ENCODE measurements around the gene TTLL6.

Gene TTLL6

DNA sequence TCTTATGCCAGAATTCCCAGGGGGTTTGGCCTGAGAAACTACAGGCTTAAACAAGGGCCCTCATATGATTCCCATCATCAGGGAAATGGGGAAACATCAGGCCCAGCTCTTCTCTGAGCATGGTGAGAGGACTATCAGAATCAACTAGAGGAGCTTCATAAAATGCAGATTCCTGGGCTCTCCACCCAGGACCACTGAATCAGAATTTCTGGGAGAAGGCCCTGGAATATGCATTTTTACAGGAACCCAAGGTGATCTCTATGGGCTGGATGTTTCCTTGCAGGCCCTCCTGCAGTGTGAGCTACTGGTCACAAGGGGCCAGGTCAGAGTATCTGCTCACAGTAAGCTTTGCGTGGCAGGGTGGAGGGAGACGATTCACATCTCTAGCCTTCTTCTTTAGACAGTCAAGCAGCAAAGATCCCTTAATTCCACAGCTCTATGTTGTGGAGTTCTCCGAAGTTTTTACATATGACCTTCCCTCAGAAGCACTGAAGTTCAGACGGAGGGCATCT lies 49.7 kb downstream of the TTLL6 start:
- no peak for DNase-seq (ENCODE audit: low read depth)
- TF ChIP-seq, protein P1, sequence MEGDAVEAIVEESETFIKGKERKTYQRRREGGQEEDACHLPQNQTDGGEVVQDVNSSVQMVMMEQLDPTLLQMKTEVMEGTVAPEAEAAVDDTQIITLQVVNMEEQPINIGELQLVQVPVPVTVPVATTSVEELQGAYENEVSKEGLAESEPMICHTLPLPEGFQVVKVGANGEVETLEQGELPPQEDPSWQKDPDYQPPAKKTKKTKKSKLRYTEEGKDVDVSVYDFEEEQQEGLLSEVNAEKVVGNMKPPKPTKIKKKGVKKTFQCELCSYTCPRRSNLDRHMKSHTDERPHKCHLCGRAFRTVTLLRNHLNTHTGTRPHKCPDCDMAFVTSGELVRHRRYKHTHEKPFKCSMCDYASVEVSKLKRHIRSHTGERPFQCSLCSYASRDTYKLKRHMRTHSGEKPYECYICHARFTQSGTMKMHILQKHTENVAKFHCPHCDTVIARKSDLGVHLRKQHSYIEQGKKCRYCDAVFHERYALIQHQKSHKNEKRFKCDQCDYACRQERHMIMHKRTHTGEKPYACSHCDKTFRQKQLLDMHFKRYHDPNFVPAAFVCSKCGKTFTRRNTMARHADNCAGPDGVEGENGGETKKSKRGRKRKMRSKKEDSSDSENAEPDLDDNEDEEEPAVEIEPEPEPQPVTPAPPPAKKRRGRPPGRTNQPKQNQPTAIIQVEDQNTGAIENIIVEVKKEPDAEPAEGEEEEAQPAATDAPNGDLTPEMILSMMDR (IDR thresholded peaks at IDR 0.05; ENCODE audit: control insufficient read depth, insufficient read depth, low read depth, low read length, missing control alignments): no peak
- no peak overlapping the region for H3K4me3 ChIP-seq (ENCODE audit: control insufficient read depth, low read depth, low read length)

DNA sequence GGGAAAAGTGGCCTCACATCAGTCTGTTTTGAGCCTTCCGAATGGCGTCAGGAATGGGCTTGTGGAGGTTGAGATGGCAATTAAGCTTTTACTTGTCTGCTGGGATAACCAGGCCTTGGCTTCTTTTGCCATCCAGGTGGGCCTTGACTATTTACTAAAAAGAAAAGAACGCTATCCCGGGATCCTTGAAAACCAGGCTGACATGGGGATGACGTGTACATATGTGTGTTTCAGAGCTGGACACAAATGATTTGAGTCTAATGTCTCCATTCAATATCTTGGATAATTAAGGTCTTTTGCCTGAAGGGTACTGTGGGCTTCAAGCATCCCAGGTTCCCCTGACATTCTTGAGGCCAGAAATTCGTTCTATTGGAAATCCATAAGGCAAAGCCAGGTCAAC lies 55.9 kb downstream of the TTLL6 start:
- TF ChIP-seq, protein P1 (IDR thresholded peaks at IDR 0.05; ENCODE audit: control insufficient read depth, insufficient read depth, low read depth, low read length, missing control alignments): no peak
- H3K4me3 ChIP-seq (ENCODE audit: control insufficient read depth, low read depth, low read length): no peak overlapping the region
- DNase-seq (ENCODE audit: low read depth): no peak

DNA sequence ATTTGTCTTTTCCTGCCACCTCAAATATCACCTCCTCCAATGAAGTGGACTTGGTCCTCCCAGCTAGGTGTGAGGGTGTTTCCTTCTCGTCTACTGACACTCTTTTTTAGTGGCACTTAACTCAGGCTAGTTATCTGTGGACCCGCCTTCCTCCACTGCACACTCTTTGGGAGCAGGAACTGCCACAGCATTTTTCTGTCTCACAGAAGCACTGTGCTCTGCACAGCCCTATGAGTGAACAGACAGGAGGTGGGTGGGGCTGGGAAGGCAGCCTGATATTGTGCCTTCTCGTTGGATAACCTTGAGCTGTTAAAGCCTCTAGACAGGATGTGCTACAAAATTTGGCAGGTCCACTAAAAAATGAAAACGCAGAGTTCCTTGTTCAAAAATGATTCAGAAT lies 56.6 kb downstream of the TTLL6 start:
- DNase-seq (ENCODE audit: low read depth): no peak
- TF ChIP-seq, protein P1 (IDR thresholded peaks at IDR 0.05; ENCODE audit: control insufficient read depth, insufficient read depth, low read depth, low read length, missing control alignments): no peak
- no peak overlapping the region for H3K4me3 ChIP-seq (ENCODE audit: control insufficient read depth, low read depth, low read length)

DNA sequence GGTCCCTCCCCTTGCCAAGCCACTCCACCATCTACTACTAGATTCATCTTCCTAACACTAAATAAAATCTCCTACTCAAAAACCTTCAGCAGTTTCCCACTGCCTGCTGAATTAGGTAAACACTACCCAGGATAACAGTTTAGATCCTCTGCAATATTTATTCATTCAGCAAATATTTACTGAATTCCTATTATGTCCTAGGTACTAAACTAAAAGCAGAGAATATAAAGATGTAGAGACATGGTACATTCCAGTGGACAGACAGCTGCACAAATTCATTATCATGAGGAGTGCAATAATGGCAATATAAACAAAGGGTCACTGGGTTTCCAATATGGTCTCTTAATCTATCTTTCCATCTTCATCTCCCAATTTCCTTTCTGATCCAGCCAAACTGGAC lies 57.7 kb downstream of the TTLL6 start:
- no peak overlapping the region for H3K4me3 ChIP-seq (ENCODE audit: control insufficient read depth, low read depth, low read length)
- TF ChIP-seq, protein P1 (IDR thresholded peaks at IDR 0.05; ENCODE audit: control insufficient read depth, insufficient read depth, low read depth, low read length, missing control alignments): no peak
- no peak for DNase-seq (ENCODE audit: low read depth)

DNA sequence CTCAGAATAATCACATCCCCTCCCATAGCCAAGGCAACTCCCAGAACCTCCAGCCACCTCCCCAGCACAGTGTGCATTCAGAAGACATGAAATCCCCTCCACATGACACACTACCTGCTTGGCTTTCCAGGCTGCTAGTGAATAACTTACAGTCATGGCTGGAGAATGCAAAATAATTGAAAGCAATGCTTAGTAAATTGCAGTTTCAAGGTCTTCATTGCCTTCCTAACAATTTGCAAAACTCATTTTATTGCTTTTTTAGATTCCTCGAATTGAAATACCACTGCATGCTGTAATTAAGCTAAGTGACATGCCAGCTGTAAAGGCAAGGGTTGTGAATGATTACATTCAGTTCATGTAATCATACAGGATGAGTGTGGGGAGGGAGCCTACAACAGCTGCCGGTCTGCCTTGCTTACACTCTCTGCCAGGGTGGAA lies 59.5 kb downstream of the TTLL6 start:
- TF ChIP-seq, protein P1 (IDR thresholded peaks at IDR 0.05; ENCODE audit: control insufficient read depth, insufficient read depth, low read depth, low read length, missing control alignments): no peak
- DNase-seq (ENCODE audit: low read depth): no peak
- no peak overlapping the region for H3K4me3 ChIP-seq (ENCODE audit: control insufficient read depth, low read depth, low read length)

DNA sequence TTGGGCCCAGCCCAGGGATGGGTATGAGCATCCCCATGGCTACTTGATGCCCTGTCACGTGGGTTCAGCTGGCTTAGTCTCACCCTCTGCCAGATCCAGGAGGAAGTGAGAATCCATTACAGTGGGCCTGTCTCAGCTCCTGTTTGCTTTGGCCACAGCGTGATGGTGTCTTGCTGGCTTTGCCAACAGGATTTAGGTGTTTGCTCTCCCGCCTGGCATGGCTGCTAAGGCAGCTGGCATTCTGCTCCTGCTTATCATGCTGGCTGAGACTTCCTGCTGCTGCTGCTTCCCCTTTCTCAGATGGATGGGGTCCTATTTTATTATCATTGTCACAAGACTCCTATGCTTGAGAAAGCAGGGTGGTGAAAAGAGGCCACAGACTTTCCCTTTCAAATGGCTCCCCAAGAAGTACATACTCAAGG lies 60.2 kb downstream of the TTLL6 start:
- no peak for DNase-seq (ENCODE audit: low read depth)
- TF ChIP-seq, protein P1 (IDR thresholded peaks at IDR 0.05; ENCODE audit: control insufficient read depth, insufficient read depth, low read depth, low read length, missing control alignments): no peak
- no peak overlapping the region for H3K4me3 ChIP-seq (ENCODE audit: control insufficient read depth, low read depth, low read length)

DNA sequence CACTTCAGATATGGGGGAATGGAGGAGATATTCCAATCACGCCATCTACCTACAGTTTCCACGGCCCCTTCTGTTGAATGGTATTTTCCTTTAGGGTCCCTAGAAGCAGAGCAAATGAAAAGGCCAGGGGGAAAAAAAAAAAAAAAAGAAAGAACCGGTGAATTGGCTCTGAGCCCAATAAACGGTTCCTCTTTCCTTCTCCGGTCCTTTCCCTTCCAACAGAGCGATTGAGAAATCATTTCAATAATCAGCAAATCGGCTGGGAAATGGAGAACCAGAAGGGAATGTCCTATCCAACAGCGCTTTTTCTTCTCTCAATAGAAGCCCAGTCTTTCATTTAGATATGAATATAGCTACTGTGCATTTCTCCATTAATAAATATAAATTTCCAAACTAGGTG lies 61.7 kb downstream of the TTLL6 start:
- TF ChIP-seq, protein P1 (IDR thresholded peaks at IDR 0.05; ENCODE audit: control insufficient read depth, insufficient read depth, low read depth, low read length, missing control alignments): no peak
- no peak for DNase-seq (ENCODE audit: low read depth)
- H3K4me3 ChIP-seq (ENCODE audit: control insufficient read depth, low read depth, low read length): no peak overlapping the region
